Measurements from ENCODE around the gene SAMD14. TPM values are rescaled to one million over a fixed set of nuclear protein-coding genes. Genes with fewer than 3 reads are reported as not detected.

Gene SAMD14
- total RNA-seq, 1 donor from 2014 or later, result 0.16 TPM

- ATAC-seq, result no peak
These were observed 17.9 kb upstream of the SAMD14 start for GRCh38 chr17:50147841-50148225.

GRCh38 chr17:50146927-50147665 lies 17.1 kb upstream of the SAMD14 start:
- peak; percentile 4 for ATAC-seq

- ATAC-seq, result no peak
These were observed 16.4 kb upstream of the SAMD14 start for GRCh38 chr17:50146230-50146926.

- ATAC-seq, result no peak
These were observed 15.7 kb upstream of the SAMD14 start for GRCh38 chr17:50145532-50146229.

GRCh38 chr17:50144845-50145531 lies 15.0 kb upstream of the SAMD14 start:
- peak; percentile 66 for ATAC-seq

GRCh38 chr17:50144355-50144754 lies 14.4 kb upstream of the SAMD14 start:
- ATAC-seq, result no peak

GRCh38 chr17:50143461-50144176 lies 13.7 kb upstream of the SAMD14 start:
- ATAC-seq, result no peak

GRCh38 chr17:50141745-50142110 lies 11.8 kb upstream of the SAMD14 start:
- no peak for ATAC-seq

GRCh38 chr17:50141026-50141744 lies 11.2 kb upstream of the SAMD14 start:
- ATAC-seq, result no peak

GRCh38 chr17:50139950-50140885 lies 10.3 kb upstream of the SAMD14 start:
- ATAC-seq, result peak; percentile 75

- no peak for ATAC-seq
These were observed 9.3 kb upstream of the SAMD14 start for GRCh38 chr17:50139185-50139783.

GRCh38 chr17:50137042-50137441 lies 7.1 kb upstream of the SAMD14 start:
- ATAC-seq, result no peak

GRCh38 chr17:50136096-50136687 lies 6.2 kb upstream of the SAMD14 start:
- ATAC-seq, result no peak

- no peak for ATAC-seq
These were observed 5.5 kb upstream of the SAMD14 start for GRCh38 chr17:50135316-50136095.

- ATAC-seq, result no peak
These were observed 4.5 kb upstream of the SAMD14 start for GRCh38 chr17:50134206-50135110.

- no peak for ATAC-seq
These were observed 3.8 kb upstream of the SAMD14 start for GRCh38 chr17:50133769-50134099.

GRCh38 chr17:50133028-50133768 lies 3.2 kb upstream of the SAMD14 start:
- no peak for ATAC-seq
